Stimulated activated CD4-positive, alpha-beta T cell treated with anti-CD3 and anti-CD28 coated beads, TNF-alpha, amount 100 ng/mL, for 24 hours (primary cell): ENCODE results near the gene FRRS1.

ENCODE experiments used
- DNase-seq, 3 experiments: peaks; one replicate each; pipeline ENCODE4 v3.0.0-alpha.2; 2020; ENCODE audit warnings: low read depth in 3 of 3

FRRS1 gene

GRCh38 chr1:99675994-99676393, 90.4 kb downstream of the FRRS1 start:
- DNase-seq = no peak

DNA sequence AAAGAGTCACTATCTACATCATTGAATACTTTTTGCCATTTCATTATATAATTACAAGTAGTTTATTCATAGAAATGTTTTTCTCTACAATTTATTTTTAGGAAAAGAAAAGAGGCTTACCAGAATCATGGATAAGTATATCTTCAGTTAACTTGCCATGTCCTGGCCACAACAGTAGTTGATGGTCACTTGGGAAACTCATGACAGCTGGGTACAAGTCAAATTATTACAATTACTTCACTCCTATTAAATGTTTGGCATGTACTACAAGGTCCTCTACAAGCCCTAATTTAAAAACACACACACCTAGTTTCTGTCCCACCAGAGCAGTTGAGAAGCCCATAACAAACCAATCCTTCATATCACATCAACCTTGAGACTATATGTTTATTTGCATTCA, 91.1 kb downstream of the FRRS1 start:
- DNase-seq = no peak

- DNase-seq = no peak
Observed at GRCh38 chr1:99674115-99675064, 92.0 kb downstream of the FRRS1 start.

- DNase-seq = no peak
Observed at GRCh38 chr1:99673315-99673714, 93.1 kb downstream of the FRRS1 start.

DNA sequence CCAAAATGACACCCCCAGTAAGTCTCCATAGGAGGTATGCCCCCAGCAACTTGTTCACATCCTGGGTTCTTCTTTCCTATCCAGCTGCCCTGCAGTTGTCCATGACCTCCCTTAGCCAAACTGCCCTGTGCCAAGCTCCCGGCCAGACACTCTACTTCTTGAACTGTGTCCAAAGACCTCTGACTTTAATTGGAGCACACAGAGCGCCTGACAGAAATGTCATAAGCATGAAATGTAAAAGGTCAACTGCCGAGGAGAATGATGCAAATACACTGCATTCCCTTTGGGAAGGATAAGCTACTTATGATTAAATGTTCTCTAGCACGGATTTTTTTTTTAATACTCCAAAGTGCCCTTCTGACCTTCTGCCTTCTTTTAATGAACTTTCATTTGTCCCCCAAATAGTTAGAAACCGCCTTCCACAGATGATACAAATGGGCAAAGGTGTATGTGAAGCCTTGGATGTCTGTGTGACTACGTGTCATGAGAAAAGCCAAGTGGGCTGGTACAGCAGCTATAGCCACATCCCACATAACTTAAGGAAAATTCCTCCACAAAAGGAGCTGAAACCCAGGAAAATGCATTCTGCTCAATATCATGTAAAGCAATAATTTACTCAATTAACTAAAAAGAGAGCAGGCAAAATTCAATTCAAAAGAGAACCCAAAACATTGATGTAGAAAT, 93.8 kb downstream of the FRRS1 start:
- no peak for DNase-seq

DNA sequence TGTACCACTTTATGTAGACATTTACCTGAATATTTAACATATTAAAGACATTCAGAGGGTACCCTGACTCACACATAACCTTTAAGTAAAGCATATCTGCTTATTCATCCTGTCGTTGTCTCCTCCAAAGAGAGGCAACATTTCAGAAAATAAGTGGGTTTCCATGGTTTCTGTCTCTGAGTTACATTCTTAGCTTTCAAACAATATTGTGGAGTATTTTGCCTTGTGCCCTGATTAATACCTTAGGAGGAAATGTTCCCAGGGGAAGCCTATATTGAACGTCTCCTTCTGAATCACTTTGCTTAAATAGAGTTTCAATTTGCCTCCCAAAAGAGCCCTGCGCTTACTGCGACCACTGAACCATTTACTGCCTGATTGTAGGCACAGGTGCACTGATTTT, 94.4 kb downstream of the FRRS1 start:
- DNase-seq = no peak

DNA sequence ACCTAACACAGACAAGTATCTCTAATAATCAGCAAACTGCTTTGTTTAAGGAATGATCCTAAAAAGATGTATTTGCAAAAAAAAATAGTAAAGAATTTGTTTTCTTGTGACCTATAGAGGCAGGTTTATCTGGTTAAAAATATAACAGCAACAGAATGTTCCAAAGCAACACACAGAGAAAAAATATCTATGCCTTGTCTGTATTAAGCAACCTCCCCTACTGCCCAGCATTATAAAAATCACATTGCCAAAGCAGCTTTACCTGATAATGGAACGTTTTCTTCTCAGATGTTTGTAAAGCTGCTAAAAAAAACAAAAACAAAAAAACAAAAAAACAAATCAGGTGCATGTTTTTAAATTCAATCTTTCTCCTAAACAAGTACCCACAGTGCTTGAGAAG, 95.9 kb downstream of the FRRS1 start:
- no peak for DNase-seq

DNA sequence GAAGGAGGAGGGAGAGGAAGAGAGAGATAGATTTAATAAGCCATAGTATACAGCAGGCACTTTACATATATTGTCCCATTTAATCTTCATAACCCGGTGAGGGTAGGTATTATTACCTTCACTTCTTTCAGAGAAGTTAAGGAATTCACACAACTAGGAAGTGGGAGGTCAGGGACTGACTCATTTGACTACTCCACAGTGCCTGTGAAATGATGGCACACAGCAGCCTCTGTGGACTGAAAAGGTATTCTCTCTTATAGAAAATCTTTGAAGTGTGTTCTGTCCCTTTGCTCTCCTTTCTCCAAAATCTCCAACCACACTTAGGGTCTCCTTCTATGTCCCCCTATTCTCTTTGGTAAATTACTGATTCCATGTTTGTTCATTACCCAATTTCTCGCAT, 96.6 kb downstream of the FRRS1 start:
- DNase-seq = no peak

GRCh38 chr1:99669376-99669775, 97.1 kb downstream of the FRRS1 start:
- no peak for DNase-seq

GRCh38 chr1:99665212-99665611, 101.2 kb downstream of the FRRS1 start:
- no peak for DNase-seq

DNA sequence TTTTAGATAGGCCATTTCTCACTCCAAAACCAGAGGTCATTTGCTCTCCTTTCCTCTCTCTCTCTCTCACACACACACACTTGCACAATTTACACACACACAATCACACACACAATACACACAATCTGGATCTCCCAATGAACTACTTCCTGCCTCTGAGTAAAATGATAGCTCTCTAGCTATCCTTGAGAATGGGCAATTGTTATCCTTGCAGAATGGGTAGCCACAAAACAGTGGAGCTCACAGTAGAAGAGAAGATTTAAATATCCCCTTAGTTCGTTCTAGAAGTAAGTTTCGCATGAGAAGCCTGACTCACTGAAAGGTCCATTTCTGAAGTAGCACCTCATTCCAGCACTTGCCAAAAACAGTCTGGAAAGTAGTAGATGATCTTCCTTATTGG, 102.9 kb downstream of the FRRS1 start:
- no peak for DNase-seq

GRCh38 chr1:99662539-99663080, 103.8 kb downstream of the FRRS1 start:
- no peak for DNase-seq

- no peak for DNase-seq
Observed at GRCh38 chr1:99661780-99662179, 104.7 kb downstream of the FRRS1 start.

- DNase-seq = no peak
Observed at GRCh38 chr1:99660496-99660895, 105.9 kb downstream of the FRRS1 start.

DNA sequence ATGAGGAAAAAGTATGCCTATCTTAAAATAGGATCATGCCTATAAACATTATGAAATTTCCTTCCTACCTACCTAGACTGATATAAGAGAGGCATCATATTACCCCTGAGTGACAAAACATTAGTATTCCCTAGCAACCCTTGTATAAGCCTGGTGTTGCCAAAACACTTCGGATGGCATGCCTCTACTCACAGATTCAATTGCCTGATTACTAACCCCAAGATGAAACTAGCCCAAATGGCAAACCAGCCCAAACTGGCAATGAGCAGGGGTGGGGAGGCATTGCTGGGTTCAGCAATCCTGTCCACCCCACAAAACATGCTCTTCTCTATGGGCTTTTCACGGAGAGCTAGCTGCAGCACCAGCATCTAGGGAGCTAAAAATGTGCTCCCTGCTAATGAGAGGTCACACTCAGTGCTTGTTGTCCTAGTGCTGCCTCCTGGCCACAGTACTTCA, 106.7 kb downstream of the FRRS1 start:
- DNase-seq = no peak
